K562 (cell line): Measurements from ENCODE around the gene IGSF21. TPM values are rescaled to one million over a fixed set of nuclear protein-coding genes. Genes with fewer than 3 reads are reported as not detected.

ENCODE experiments used
- ATAC-seq: fragments of 200-7000 bp; cut with Tn5 transposase; 3 replicates; pipeline ENCODE4 v1.9.1; 2020; ENCODE audit warnings: moderate library complexity
- BruUV-seq: library from RNA; stranded (reverse); fragments of 400-500 nt; replicated peaks from 2 replicates; lab custom pipeline; 2021; lab: Mats Ljungman, UMichigan
- CTCF ChIA-PET: fragments of 300-600 bp; formaldehyde crosslinking; extraction: SDS; loops from one replicate; lab custom pipeline; 2021; ENCODE audit warnings: low intra/inter-chr PET ratio; lab: Yijun Ruan, JAX
- POLR2A ChIA-PET: fragments of 300-600, 350-650 bp; sonication (Branson Sonifier 250); formaldehyde crosslinking; extraction: SDS; loops from one replicate; lab custom pipeline; 2021; ENCODE audit warnings: antibody characterized with exemption, inconsistent platforms; lab: Yijun Ruan, JAX
- DNase-seq, 4 experiments: peaks; one replicate each; pipeline versions ENCODE4 v3.0.0 to v3.0.0-alpha.2; 2011 to 2018; ENCODE audit warnings: low spot score in 3 of 4, mixed read lengths in 3 of 4; ENCODE audit errors: extremely low read depth in 1 of 4
- FAIRE-seq: peaks from 2 replicates; lab custom pipeline; 2011; peaks lifted over from hg19 to GRCh38; lab: Jason Lieb, UNC
- H2AFZ ChIP-seq: 2 replicates; pipeline ENCODE4 v1.6.0; 2011; ENCODE audit warnings: low read depth, low read length, control low read depth, inconsistent platforms
- H3K27ac ChIP-seq: fragments of 200-600 bp; 3 replicates; pipeline ENCODE4 v1.8.0; 2011; ENCODE audit warnings: low read depth, mild to moderate bottlenecking, control low read depth, inconsistent platforms, low read length, moderate library complexity, mixed read lengths; ENCODE audit errors: extremely low read depth
- H3K27me3 ChIP-seq, 2 experiments: fragments of 300-600 bp in 1 of 2; 2 replicates in 1 of 2; 3 replicates in 1 of 2; pipeline versions ENCODE4 v1.6.0 to v1.8.0; 2011; ENCODE audit warnings: inconsistent platforms in 2 of 2, low read length in 2 of 2, mild to moderate bottlenecking in 1 of 2, mixed read lengths in 1 of 2, moderate library complexity in 1 of 2; ENCODE audit not compliant: control insufficient read depth in 2 of 2, insufficient read depth in 2 of 2
- H3K36me3 ChIP-seq: fragments of 300-600 bp; 3 replicates; pipeline ENCODE4 v1.8.0; 2011; ENCODE audit warnings: mild to moderate bottlenecking, low read length, inconsistent platforms; ENCODE audit not compliant: control insufficient read depth, insufficient read depth
- H3K4me1 ChIP-seq, 2 experiments: fragments of 200-600 bp in 1 of 2; replicated peaks in 1 of 2; 2 replicates in 1 of 2; 3 replicates in 1 of 2; pipeline versions ENCODE4 v1.5.1 to v1.8.0; 2011; ENCODE audit warnings: inconsistent platforms in 2 of 2, low read length in 2 of 2, mild to moderate bottlenecking in 1 of 2, mixed read lengths in 1 of 2, moderate library complexity in 1 of 2; ENCODE audit not compliant: control insufficient read depth in 2 of 2, insufficient read depth in 2 of 2
- H3K4me2 ChIP-seq: 2 replicates; pipeline ENCODE4 v1.6.1; 2011; ENCODE audit warnings: low read length, control low read depth, inconsistent platforms, mixed read lengths; ENCODE audit not compliant: insufficient read depth
- H3K4me3 ChIP-seq: fragments of 200-600 bp; sonication (generic), shearing (Covaris generic); 2 replicates; pipeline ENCODE4 v1.5.1; 2016; ENCODE audit warnings: control low read depth, inconsistent platforms
- H3K79me2 ChIP-seq: fragments of 200-600 bp; 3 replicates; pipeline ENCODE4 v1.8.0; 2011; ENCODE audit warnings: low read length, inconsistent platforms; ENCODE audit not compliant: control insufficient read depth, insufficient read depth
- H3K9ac ChIP-seq, 2 experiments: 2 replicates each; pipeline versions ENCODE4 v1.6.0 to v1.6.1; 2011; ENCODE audit warnings: low read depth in 2 of 2, low read length in 2 of 2, control low read depth in 1 of 2, inconsistent platforms in 1 of 2, mild to moderate bottlenecking in 1 of 2, mixed read lengths in 1 of 2; ENCODE audit not compliant: insufficient read depth in 1 of 2
- H3K9me1 ChIP-seq: one replicate; pipeline ENCODE4 v1.6.0; 2011; ENCODE audit warnings: inconsistent platforms, mild to moderate bottlenecking, low read length, moderate library complexity; ENCODE audit not compliant: control insufficient read depth, insufficient read depth
- H3K9me3 ChIP-seq: replicated peaks from 2 replicates; pipeline ENCODE4 v1.5.1; 2011; ENCODE audit warnings: low read depth, low read length, inconsistent platforms; ENCODE audit not compliant: control insufficient read depth, insufficient read depth
- H4K20me1 ChIP-seq: replicated peaks from 2 replicates; pipeline ENCODE4 v1.6.1; 2011; ENCODE audit warnings: low read length, inconsistent platforms, mixed read lengths; ENCODE audit not compliant: control insufficient read depth, insufficient read depth
- BHLHE40 ChIP-seq: IDR thresholded peaks from 2 replicates; pipeline ENCODE4 v1.6.1; 2011; ENCODE audit warnings: low read length, improper control_type of control experiment
- CCNT2 ChIP-seq: IDR thresholded peaks from 2 replicates; pipeline ENCODE4 v1.6.1; 2011; ENCODE audit warnings: borderline replicate concordance, low read depth, mild to moderate bottlenecking, moderate library complexity, mixed read lengths, low read length; ENCODE audit not compliant: insufficient read length; ENCODE audit errors: extremely low read depth
- FIP1L1 ChIP-seq: fragments of 200-400 bp; formaldehyde crosslinking; IDR thresholded peaks from 2 replicates; pipeline ENCODE4 v1.6.1; 2018; ENCODE audit warnings: mild to moderate bottlenecking, low read depth, low read length; ENCODE audit not compliant: poor library complexity, severe bottlenecking
- HDAC3 ChIP-seq: fragments of 450-650 bp; IDR thresholded peaks from 2 replicates; pipeline ENCODE4 v1.6.1; 2018; ENCODE audit warnings: borderline replicate concordance, mild to moderate bottlenecking, moderate library complexity; ENCODE audit not compliant: partially characterized antibody
- HNRNPK ChIP-seq: fragments of 200-400 bp; formaldehyde crosslinking; IDR thresholded peaks from one replicate; pipeline ENCODE4 v1.6.1; 2018; ENCODE audit warnings: mild to moderate bottlenecking, low read depth, low read length; ENCODE audit not compliant: poor library complexity, severe bottlenecking
- HOXB6 ChIP-seq: fragments of 250-450 bp; sonication (Bioruptor Pico); IDR thresholded peaks from 2 replicates; pipeline ENCODE4 v1.5.1; 2022; ENCODE audit warnings: mild to moderate bottlenecking, borderline replicate concordance
- KDM4B ChIP-seq, 2 experiments: fragments of 450-650 bp in 1 of 2; sonication (generic) in 1 of 2; IDR thresholded peaks; 2 replicates each; pipeline ENCODE4 v1.6.1; 2016 to 2017; ENCODE audit warnings: borderline replicate concordance in 2 of 2, antibody characterized with exemption in 1 of 2, low read depth in 1 of 2, mild to moderate bottlenecking in 1 of 2
- LARP7 ChIP-seq: fragments of 450-650 bp; IDR thresholded peaks from 2 replicates; pipeline ENCODE4 v1.6.1; 2016
- ZBTB7A ChIP-seq: IDR thresholded peaks from 2 replicates; pipeline ENCODE4 v1.6.1; 2011; ENCODE audit warnings: low read depth, mild to moderate bottlenecking, low read length, moderate library complexity, borderline replicate concordance; ENCODE audit not compliant: control insufficient read depth
- ZNF121 ChIP-seq: sonication (generic); formaldehyde crosslinking; conservative IDR thresholded peaks from 2 replicates; pipeline ENCODE4 v1.8.0; 2022; ENCODE audit warnings: missing genetic modification reagents
- WGBS: fragments of 100-300 bp; shearing (Covaris generic); methylation state at CpG from one replicate; pipeline ENCODE4 v1.1.6; 2016; ENCODE audit warnings: low coverage, mixed read lengths; ENCODE audit not compliant: insufficient coverage; ENCODE audit errors: missing lambda C conversion rate; 5-methylcytosine and 5-hydroxymethylcytosine counted together
- in situ Hi-C: fragments of 300-500 bp; cut with MboI; formaldehyde crosslinking; loops from 4 replicates; pipeline ENCODE4 v1.15.0; 2018; ENCODE audit warnings: inconsistent platforms, mixed read lengths
- intact Hi-C: fragments of 100-400 bp; cut with micrococcal nuclease; formaldehyde crosslinking; loops from 2 replicates; pipeline ENCODE4 v1.14.2; 2022
- polyA plus RNA-seq, 8 experiments: library from polyadenylated mRNA; depleted of rRNA in 4 of 8; stranded (reverse) in 5 of 8; unstranded in 3 of 8; fragments of >200 nt; fragmentation: Nextera tagmentation in 2 of 8; fragmentation: Illumina TruSeq in 1 of 8; extraction: Ambion mirVana in 2 of 8; extraction: Trizol in 1 of 8; gene quantifications; 2 replicates each; pipeline versions ENCODE4 v1.2.1 to v1.2.3, GENCODE V29; 2011 to 2014; ENCODE audit warnings: inconsistent platforms in 1 of 8, missing spikeins in 1 of 8
- total RNA-seq, 7 experiments: library from RNA; depleted of rRNA in 6 of 7; stranded (reverse); fragments of >200 nt in 6 of 7; fragmentation: Illumina TruSeq in 2 of 7; extraction: Trizol in 2 of 7; gene quantifications; 2 replicates each; pipeline versions ENCODE4 v1.2.1 to v1.2.3, GENCODE V29; 2011 to 2021; ENCODE audit warnings: low replicate concordance in 1 of 7
- TF ChIP-seq, protein P1 (sequence below): fragments of 450-650 bp; formaldehyde crosslinking; IDR thresholded peaks from 2 replicates; pipeline ENCODE4 v1.4.0; 2022; ENCODE audit warnings: missing genetic modification characterization
- TF ChIP-seq, protein P2 (sequence below), 2 experiments: IDR thresholded peaks; 2 replicates each; pipeline ENCODE4 v1.6.1; 2012; ENCODE audit warnings: improper control_type of control experiment in 2 of 2, low read depth in 2 of 2, low read length in 2 of 2, borderline replicate concordance in 1 of 2

The IGSF21 gene
- total and polyA plus RNA-seq, 9 of the 15 experiments (the other 6 are each of a cell fraction or from before 2014, with no cell fraction given): not detected

DNA sequence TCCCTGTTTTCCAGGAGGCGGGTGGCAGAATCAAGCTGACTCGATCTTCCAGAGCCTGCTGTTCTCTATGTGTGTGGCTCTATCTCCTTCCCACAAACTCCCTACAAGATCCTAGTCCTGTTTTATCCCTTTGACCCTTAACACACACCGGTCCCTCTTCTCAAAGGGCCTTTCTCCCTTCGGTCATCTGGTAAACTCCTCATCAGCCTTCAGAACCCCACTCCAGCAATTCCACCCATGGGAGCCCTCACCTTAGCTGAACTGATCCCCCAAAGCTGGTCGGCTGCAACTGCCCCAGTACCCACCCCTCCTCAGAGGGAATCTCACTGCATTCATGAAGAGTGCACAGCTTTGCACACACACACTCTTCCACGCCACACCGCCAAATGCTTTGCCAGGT, 184.9 kb downstream of the IGSF21 start:
- H3K79me2 ChIP-seq: no peaks in the 10 kb centered on the region
- H3K9me3 ChIP-seq: no peaks in the 10 kb centered on the region; the same call in 1 of the 2 replicates
- peaks cover 0 to 3% of the 10 kb centered on the region in 2 experiments; a peak in 1 of 5 replicates for H3K4me1 ChIP-seq
- H2AFZ ChIP-seq: no peak overlapping the region
- no TSS peak for BruUV-seq
- H3K36me3 ChIP-seq: no peaks in the 10 kb centered on the region
- peaks cover 27 to 60% of the 10 kb centered on the region in 2 experiments; a peak in 4 of 5 replicates for H3K27me3 ChIP-seq
- intact Hi-C loops (loop anchor here (10.0 kb wide), 1 partner anchor 282 kb away; no protein-coding TSS in a partner anchor), in situ Hi-C loops (no loop called here)
- no peak for FAIRE-seq
- H3K9me1 ChIP-seq: no peaks in the 10 kb centered on the region
- H3K4me2 ChIP-seq: no peak overlapping the region
- H3K27ac ChIP-seq: no peak overlapping the region
- POLR2A ChIA-PET: interaction anchor here (0.9 kb wide), 1 partner anchor 9 kb away, joined by 3 read pairs; no protein-coding TSS in a partner anchor
- WGBS: 2% methylated on average over 7 of the region's 7 CpGs
- CTCF ChIA-PET: no interaction called here
- H3K4me3 ChIP-seq: no peak overlapping the region
- no peak overlapping the region for H3K9ac ChIP-seq
- ATAC-seq: no peak
- no peak for DNase-seq
- H4K20me1 ChIP-seq: peaks cover 22% of the 10 kb centered on the region; the same call in 1 of the 2 replicates
- TF ChIP-seq BHLHE40 (no peak), ZNF121 (CRISPR knock-in tag) (no peak), LARP7 (no peak), HDAC3 (no peak), HNRNPK (no peak), HOXB6 (CRISPR knock-in tag) (no peak), ZBTB7A (no peak), FIP1L1 (no peak), KDM4B (IDR thresholded peaks at IDR 0.05; ENCODE audit: borderline replicate concordance in 2 of 2, low read depth in 1 of 2) (no peak), CCNT2 (no peak)
- TF ChIP-seq, protein P1, sequence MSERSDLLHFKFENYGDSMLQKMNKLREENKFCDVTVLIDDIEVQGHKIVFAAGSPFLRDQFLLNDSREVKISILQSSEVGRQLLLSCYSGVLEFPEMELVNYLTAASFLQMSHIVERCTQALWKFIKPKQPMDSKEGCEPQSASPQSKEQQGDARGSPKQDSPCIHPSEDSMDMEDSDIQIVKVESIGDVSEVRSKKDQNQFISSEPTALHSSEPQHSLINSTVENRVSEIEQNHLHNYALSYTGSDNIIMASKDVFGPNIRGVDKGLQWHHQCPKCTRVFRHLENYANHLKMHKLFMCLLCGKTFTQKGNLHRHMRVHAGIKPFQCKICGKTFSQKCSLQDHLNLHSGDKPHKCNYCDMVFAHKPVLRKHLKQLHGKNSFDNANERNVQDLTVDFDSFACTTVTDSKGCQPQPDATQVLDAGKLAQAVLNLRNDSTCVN (CRISPR knock-in tag): no peak
- TF ChIP-seq, protein P2, sequence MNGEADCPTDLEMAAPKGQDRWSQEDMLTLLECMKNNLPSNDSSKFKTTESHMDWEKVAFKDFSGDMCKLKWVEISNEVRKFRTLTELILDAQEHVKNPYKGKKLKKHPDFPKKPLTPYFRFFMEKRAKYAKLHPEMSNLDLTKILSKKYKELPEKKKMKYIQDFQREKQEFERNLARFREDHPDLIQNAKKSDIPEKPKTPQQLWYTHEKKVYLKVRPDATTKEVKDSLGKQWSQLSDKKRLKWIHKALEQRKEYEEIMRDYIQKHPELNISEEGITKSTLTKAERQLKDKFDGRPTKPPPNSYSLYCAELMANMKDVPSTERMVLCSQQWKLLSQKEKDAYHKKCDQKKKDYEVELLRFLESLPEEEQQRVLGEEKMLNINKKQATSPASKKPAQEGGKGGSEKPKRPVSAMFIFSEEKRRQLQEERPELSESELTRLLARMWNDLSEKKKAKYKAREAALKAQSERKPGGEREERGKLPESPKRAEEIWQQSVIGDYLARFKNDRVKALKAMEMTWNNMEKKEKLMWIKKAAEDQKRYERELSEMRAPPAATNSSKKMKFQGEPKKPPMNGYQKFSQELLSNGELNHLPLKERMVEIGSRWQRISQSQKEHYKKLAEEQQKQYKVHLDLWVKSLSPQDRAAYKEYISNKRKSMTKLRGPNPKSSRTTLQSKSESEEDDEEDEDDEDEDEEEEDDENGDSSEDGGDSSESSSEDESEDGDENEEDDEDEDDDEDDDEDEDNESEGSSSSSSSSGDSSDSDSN (IDR thresholded peaks at IDR 0.05; ENCODE audit: borderline replicate concordance in 1 of 2, low read depth in 2 of 2, low read length in 2 of 2): no peak
